Measurements from ENCODE around the gene VAX1.

VAX1 gene

GRCh38 chr10:117163061-117163953 lies 25.2 kb upstream of the VAX1 start (continued):
- TF ChIP-seq ZNF704 (tag by site-specific recombination; IDR thresholded peaks at IDR 0.05) (no peak), HOXC10 (CRISPR knock-in tag; IDR thresholded peaks at IDR 0.05) (no peak), REPIN1 (tag by site-specific recombination; IDR thresholded peaks at IDR 0.05; ENCODE audit: low read depth) (no peak)

GRCh38 chr10:117162093-117163060 lies 24.3 kb upstream of the VAX1 start:
- CTCF ChIA-PET = interaction anchor here (0.9 to 18.6 kb wide), 4 partner anchors 13 to 368 kb away, joined by 3 to 471 read pairs (median 6); no protein-coding TSS in a partner anchor
- Histone ChIP-seq H3K9me3 (ENCODE audit: control insufficient read depth, insufficient read depth, low read depth, low read length) (no peaks in the 10 kb centered on the region), H3K36me3 (ENCODE audit: control insufficient read depth in 2 of 2, insufficient read depth in 1 of 2, low read length in 2 of 2) (no peaks in the 10 kb centered on the region), H3K27ac (ENCODE audit: extremely low read depth, low read depth, low read length) (no peak overlapping the region), H3K4me3 (ENCODE audit: low read depth, low read length) (peak overlapping the region; percentile 51), H3K4me1 (ENCODE audit: control insufficient read depth, insufficient read depth, low read length) (peaks cover 9% of the 10 kb centered on the region)
- POLR2A ChIA-PET = no interaction called here
- TF ChIP-seq ZBTB21 (tag by site-specific recombination; IDR thresholded peaks at IDR 0.05) (no peak), GLIS2 (tag by site-specific recombination; IDR thresholded peaks at IDR 0.05) (no peak), TCF7L2 (IDR thresholded peaks at IDR 0.05; ENCODE audit: borderline replicate concordance, low read depth, low read length) (no peak), ZNF48 (tag by site-specific recombination; IDR thresholded peaks at IDR 0.05) (no peak), ZNF335 (tag by site-specific recombination; conservative IDR thresholded peaks at IDR 0.05) (peak; percentile 56), PRDM10 (tag by site-specific recombination; IDR thresholded peaks at IDR 0.05) (0 out of 2 replicates have a peak, but pooled peaks have one; percentile 36), KLF8 (tag by site-specific recombination; IDR thresholded peaks at IDR 0.05) (no peak), YY2 (tag by site-specific recombination; IDR thresholded peaks at IDR 0.05) (no peak), PRDM1 (tag by site-specific recombination; IDR thresholded peaks at IDR 0.05) (peak; percentile 73), SP7 (tag by site-specific recombination; IDR thresholded peaks at IDR 0.05) (0 out of 2 replicates have a peak, but pooled peaks have one; percentile 18), ZBTB6 (tag by site-specific recombination; IDR thresholded peaks at IDR 0.05) (no peak), ZNF214 (tag by site-specific recombination; IDR thresholded peaks at IDR 0.05; ENCODE audit: borderline replicate concordance) (no peak), ZBTB11 (tag by site-specific recombination; conservative IDR thresholded peaks at IDR 0.05; ENCODE audit: low read depth) (0 out of 2 replicates have a peak, but pooled peaks have one; percentile 6), ZFP41 (tag by site-specific recombination; IDR thresholded peaks at IDR 0.05; ENCODE audit: borderline replicate concordance) (no peak), GLIS1 (tag by site-specific recombination; IDR thresholded peaks at IDR 0.05) (no peak), ZNF19 (tag by site-specific recombination; IDR thresholded peaks at IDR 0.05; ENCODE audit: low read depth) (no peak), ZBTB20 (tag by site-specific recombination; IDR thresholded peaks at IDR 0.05) (no peak), ZNF354C (tag by site-specific recombination; IDR thresholded peaks at IDR 0.05; ENCODE audit: borderline replicate concordance, low read depth) (no peak), ZNF785 (tag by site-specific recombination; IDR thresholded peaks at IDR 0.05) (no peak), OVOL3 (tag by site-specific recombination; IDR thresholded peaks at IDR 0.05) (no peak), ZFHX2 (tag by site-specific recombination; conservative IDR thresholded peaks at IDR 0.05) (peak; percentile 53)
